ENCODE data around the gene GPR156.

Gene GPR156

DNA sequence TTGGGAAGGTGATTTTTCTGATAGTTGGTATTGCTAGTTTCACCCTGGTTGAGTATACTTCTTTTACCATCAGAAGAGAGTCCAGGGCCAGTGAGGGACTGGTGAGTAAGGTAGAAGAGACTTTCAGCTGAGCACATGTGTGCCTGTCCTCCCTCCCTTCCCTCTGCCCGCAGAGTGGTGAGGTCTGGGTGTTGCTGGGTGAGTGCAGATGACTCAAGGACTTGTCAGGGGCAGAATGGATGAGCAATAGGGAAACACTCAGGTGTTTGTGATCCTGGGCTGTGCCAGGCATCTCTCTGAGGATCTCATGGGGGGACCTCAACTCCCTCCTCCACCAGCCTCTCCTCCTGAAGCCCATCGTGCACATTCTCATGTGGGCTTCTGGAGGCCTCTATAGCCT lies 114.8 kb downstream of the GPR156 start:
- no peak overlapping the region for H3K4me3 ChIP-seq (ENCODE audit: insufficient read depth, low read length, poor library complexity, severe bottlenecking)
- TF ChIP-seq EZH2phosphoT487 (conservative IDR thresholded peaks at IDR 0.05; ENCODE audit: low read length) = no peak
- TF ChIP-seq, protein P1, sequence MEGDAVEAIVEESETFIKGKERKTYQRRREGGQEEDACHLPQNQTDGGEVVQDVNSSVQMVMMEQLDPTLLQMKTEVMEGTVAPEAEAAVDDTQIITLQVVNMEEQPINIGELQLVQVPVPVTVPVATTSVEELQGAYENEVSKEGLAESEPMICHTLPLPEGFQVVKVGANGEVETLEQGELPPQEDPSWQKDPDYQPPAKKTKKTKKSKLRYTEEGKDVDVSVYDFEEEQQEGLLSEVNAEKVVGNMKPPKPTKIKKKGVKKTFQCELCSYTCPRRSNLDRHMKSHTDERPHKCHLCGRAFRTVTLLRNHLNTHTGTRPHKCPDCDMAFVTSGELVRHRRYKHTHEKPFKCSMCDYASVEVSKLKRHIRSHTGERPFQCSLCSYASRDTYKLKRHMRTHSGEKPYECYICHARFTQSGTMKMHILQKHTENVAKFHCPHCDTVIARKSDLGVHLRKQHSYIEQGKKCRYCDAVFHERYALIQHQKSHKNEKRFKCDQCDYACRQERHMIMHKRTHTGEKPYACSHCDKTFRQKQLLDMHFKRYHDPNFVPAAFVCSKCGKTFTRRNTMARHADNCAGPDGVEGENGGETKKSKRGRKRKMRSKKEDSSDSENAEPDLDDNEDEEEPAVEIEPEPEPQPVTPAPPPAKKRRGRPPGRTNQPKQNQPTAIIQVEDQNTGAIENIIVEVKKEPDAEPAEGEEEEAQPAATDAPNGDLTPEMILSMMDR (IDR thresholded peaks at IDR 0.05; ENCODE audit: insufficient read depth, low read length, poor library complexity, severe bottlenecking) = no peak
- no peaks in the 10 kb centered on the region for H3K9me3 ChIP-seq (ENCODE audit: insufficient read depth, low read length)
- no peaks in the 10 kb centered on the region for H3K36me3 ChIP-seq (ENCODE audit: low read length)
- no peaks in the 10 kb centered on the region for H3K27me3 ChIP-seq (ENCODE audit: low read length)
- H3K9ac ChIP-seq (ENCODE audit: low read length) = no peak overlapping the region
- H3K79me2 ChIP-seq (ENCODE audit: insufficient read depth, low read length) = no peaks in the 10 kb centered on the region
- H3F3A ChIP-seq (ENCODE audit: insufficient read depth) = no peaks in the 10 kb centered on the region
- H2AFZ ChIP-seq (ENCODE audit: low read depth, low read length, severe bottlenecking) = no peak overlapping the region
- no peak overlapping the region for H3K4me2 ChIP-seq (ENCODE audit: low read depth, low read length, poor library complexity, severe bottlenecking)
- H3K27ac ChIP-seq (ENCODE audit: low read depth, low read length) = no peak overlapping the region
- H4K20me1 ChIP-seq (ENCODE audit: low read depth, low read length) = no peaks in the 10 kb centered on the region
- H3K9me2 ChIP-seq (replicated peaks; ENCODE audit: insufficient read depth, low read length) = no peaks in the 10 kb centered on the region

DNA sequence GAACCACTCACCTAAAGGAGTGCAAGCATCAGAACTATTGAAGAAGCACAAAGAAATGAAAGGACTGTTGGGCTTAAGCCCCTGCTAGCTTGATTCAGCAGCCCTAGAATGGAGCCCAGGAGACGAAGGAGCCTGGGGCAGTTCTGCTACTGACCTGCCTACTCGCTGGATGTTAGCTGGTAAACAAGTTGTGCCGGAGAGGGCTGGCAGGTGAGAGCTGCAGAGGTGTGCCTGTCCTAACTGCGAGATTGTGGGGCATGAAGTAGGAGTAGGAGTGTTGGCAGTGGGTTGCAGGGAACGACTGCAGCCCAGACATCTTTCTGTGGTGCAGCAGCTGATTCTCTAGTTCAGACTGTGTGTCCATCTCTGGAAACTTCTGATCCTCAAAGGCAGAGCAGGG lies 115.6 kb downstream of the GPR156 start:
- Histone ChIP-seq H3K4me3 (ENCODE audit: insufficient read depth, low read length, poor library complexity, severe bottlenecking) (no peak overlapping the region), H2AFZ (ENCODE audit: low read depth, low read length, severe bottlenecking) (no peak overlapping the region), H3K27me3 (ENCODE audit: low read length) (no peaks in the 10 kb centered on the region), H3K4me2 (ENCODE audit: low read depth, low read length, poor library complexity, severe bottlenecking) (no peak overlapping the region), H3F3A (ENCODE audit: insufficient read depth) (no peaks in the 10 kb centered on the region), H3K79me2 (ENCODE audit: insufficient read depth, low read length) (no peaks in the 10 kb centered on the region), H3K9me3 (ENCODE audit: insufficient read depth, low read length) (no peaks in the 10 kb centered on the region), H3K27ac (ENCODE audit: low read depth, low read length) (no peak overlapping the region), H3K9ac (ENCODE audit: low read length) (no peak overlapping the region), H4K20me1 (ENCODE audit: low read depth, low read length) (no peaks in the 10 kb centered on the region), H3K9me2 (replicated peaks; ENCODE audit: insufficient read depth, low read length) (no peaks in the 10 kb centered on the region), H3K36me3 (ENCODE audit: low read length) (no peaks in the 10 kb centered on the region)
- TF ChIP-seq, protein P1 (IDR thresholded peaks at IDR 0.05; ENCODE audit: insufficient read depth, low read length, poor library complexity, severe bottlenecking) = no peak
- TF ChIP-seq EZH2phosphoT487 (conservative IDR thresholded peaks at IDR 0.05; ENCODE audit: low read length) = no peak

DNA sequence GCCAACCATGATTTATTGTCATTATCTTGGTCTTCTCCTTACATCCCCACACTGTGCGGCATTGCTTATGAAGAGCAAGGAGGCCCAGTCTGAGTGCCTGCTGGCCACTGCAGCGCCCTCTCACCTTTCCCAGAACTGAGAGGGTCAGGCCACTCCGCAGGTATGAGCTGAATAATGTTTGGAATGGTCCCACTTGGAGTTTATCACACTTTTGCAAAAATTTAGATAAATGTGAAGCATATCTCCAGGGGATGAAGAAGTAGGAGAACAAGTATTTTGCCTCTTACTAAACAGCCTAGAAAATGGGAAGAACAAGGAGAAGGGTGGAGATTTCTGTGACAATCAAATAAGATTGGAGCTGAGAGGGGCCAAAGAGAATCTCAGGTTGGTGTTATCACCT lies 116.4 kb downstream of the GPR156 start:
- no peak overlapping the region for H2AFZ ChIP-seq (ENCODE audit: low read depth, low read length, severe bottlenecking)
- no peak overlapping the region for H3K9ac ChIP-seq (ENCODE audit: low read length)
- H3K4me3 ChIP-seq (ENCODE audit: insufficient read depth, low read length, poor library complexity, severe bottlenecking) = no peak overlapping the region
- H3K4me2 ChIP-seq (ENCODE audit: low read depth, low read length, poor library complexity, severe bottlenecking) = no peak overlapping the region
- no peaks in the 10 kb centered on the region for H3K79me2 ChIP-seq (ENCODE audit: insufficient read depth, low read length)
- H3K36me3 ChIP-seq (ENCODE audit: low read length) = no peaks in the 10 kb centered on the region
- no peak for TF ChIP-seq EZH2phosphoT487 (conservative IDR thresholded peaks at IDR 0.05; ENCODE audit: low read length)
- TF ChIP-seq, protein P1 (IDR thresholded peaks at IDR 0.05; ENCODE audit: insufficient read depth, low read length, poor library complexity, severe bottlenecking) = no peak
- H3F3A ChIP-seq (ENCODE audit: insufficient read depth) = no peaks in the 10 kb centered on the region
- H3K9me2 ChIP-seq (replicated peaks; ENCODE audit: insufficient read depth, low read length) = no peaks in the 10 kb centered on the region
- no peak overlapping the region for H3K27ac ChIP-seq (ENCODE audit: low read depth, low read length)
- no peaks in the 10 kb centered on the region for H4K20me1 ChIP-seq (ENCODE audit: low read depth, low read length)
- H3K9me3 ChIP-seq (ENCODE audit: insufficient read depth, low read length) = no peaks in the 10 kb centered on the region
- H3K27me3 ChIP-seq (ENCODE audit: low read length) = no peaks in the 10 kb centered on the region
